K562 (cell line): Measurements from ENCODE around the gene YOD1.

Experiments
- ARID1B ChIP-seq: fragments of 450-650 bp; IDR thresholded peaks from 2 replicates; pipeline ENCODE4 v1.6.1; 2016; ENCODE audit warnings: antibody characterized with exemption, mild to moderate bottlenecking, inconsistent platforms
- BACH1 ChIP-seq: fragments of 200-800 bp; sonication (Bioruptor generic); IDR thresholded peaks from 2 replicates; pipeline ENCODE4 v1.6.1; 2016; ENCODE audit warnings: missing genetic modification characterization, missing compliant biosample characterization
- CREB5 ChIP-seq: fragments of 250-450 bp; sonication (Bioruptor Pico); IDR thresholded peaks from 2 replicates; pipeline ENCODE4 v1.5.0; 2020; ENCODE audit warnings: mild to moderate bottlenecking
- E2F1 ChIP-seq: sonication (generic); formaldehyde crosslinking; IDR thresholded peaks from 2 replicates; pipeline ENCODE4 v1.8.1; 2023; ENCODE audit warnings: mild to moderate bottlenecking, missing genetic modification reagents, moderate library complexity
- EZH2 ChIP-seq: IDR thresholded peaks from 2 replicates; pipeline ENCODE4 v1.6.1; 2012; ENCODE audit warnings: low read depth, mild to moderate bottlenecking, inconsistent platforms, low read length, borderline replicate concordance
- ID3 ChIP-seq, 2 experiments: fragments of 250-450 bp in 1 of 2; fragments of 450-650 bp in 1 of 2; sonication (Bioruptor Pico) in 1 of 2; IDR thresholded peaks; 2 replicates each; pipeline versions ENCODE4 v1.6.1 to v1.8.0; 2016 to 2021; ENCODE audit warnings: mild to moderate bottlenecking in 2 of 2, moderate library complexity in 2 of 2, missing compliant biosample characterization in 1 of 2, missing genetic modification characterization in 1 of 2
- KDM1A ChIP-seq, 2 experiments: fragments of 450-650 bp; IDR thresholded peaks; 2 replicates each; pipeline ENCODE4 v1.6.1; 2016; ENCODE audit warnings: mild to moderate bottlenecking in 2 of 2
- POLR2A ChIP-seq: fragments of 450-650 bp; conservative IDR thresholded peaks from 2 replicates; pipeline ENCODE4 v1.6.1; 2016
- RFX7 ChIP-seq: fragments of 250-450 bp; sonication (Bioruptor Pico); IDR thresholded peaks from 2 replicates; pipeline ENCODE4 v1.5.1; 2021; ENCODE audit warnings: mild to moderate bottlenecking
- SAFB ChIP-seq: fragments of 200-400 bp; formaldehyde crosslinking; IDR thresholded peaks from 2 replicates; pipeline ENCODE4 v1.6.1; 2017; ENCODE audit warnings: low read depth, low read length, borderline replicate concordance
- SIN3A ChIP-seq, 2 experiments: fragments of 150-350 bp in 1 of 2; IDR thresholded peaks; 2 replicates each; pipeline ENCODE4 v1.6.1; 2011 to 2016; ENCODE audit warnings: borderline replicate concordance in 2 of 2, low read depth in 2 of 2, low read length in 2 of 2, mild to moderate bottlenecking in 2 of 2, moderate library complexity in 2 of 2; ENCODE audit not compliant: control insufficient read depth in 1 of 2
- ZNF79 ChIP-seq: fragments of 250-450 bp; sonication (Bioruptor Pico); IDR thresholded peaks from 2 replicates; pipeline ENCODE4 v1.4.0; 2020; ENCODE audit warnings: low read depth, mild to moderate bottlenecking, moderate library complexity
- TF ChIP-seq, protein P1 (sequence below), 3 experiments: IDR thresholded peaks in 2 of 3; conservative IDR thresholded peaks in 1 of 3; 2 replicates each; pipeline ENCODE4 v1.5.1; 2011 to 2012; ENCODE audit warnings: low read length in 3 of 3, mild to moderate bottlenecking in 3 of 3, control low read depth in 2 of 3, improper control_type of control experiment in 1 of 3, inconsistent platforms in 1 of 3, low read depth in 1 of 3, mixed read lengths in 1 of 3, moderate library complexity in 1 of 3; ENCODE audit not compliant: insufficient read depth in 2 of 3
- TF ChIP-seq, protein P2 (sequence below): fragments of 450-650 bp; IDR thresholded peaks from 2 replicates; pipeline ENCODE4 v1.6.1; 2018; ENCODE audit warnings: mild to moderate bottlenecking, low read depth; ENCODE audit not compliant: partially characterized antibody

GRCh38 chr1:207000651-207001291 lies 50.2 kb downstream of the YOD1 start:
- TF ChIP-seq, protein P1, sequence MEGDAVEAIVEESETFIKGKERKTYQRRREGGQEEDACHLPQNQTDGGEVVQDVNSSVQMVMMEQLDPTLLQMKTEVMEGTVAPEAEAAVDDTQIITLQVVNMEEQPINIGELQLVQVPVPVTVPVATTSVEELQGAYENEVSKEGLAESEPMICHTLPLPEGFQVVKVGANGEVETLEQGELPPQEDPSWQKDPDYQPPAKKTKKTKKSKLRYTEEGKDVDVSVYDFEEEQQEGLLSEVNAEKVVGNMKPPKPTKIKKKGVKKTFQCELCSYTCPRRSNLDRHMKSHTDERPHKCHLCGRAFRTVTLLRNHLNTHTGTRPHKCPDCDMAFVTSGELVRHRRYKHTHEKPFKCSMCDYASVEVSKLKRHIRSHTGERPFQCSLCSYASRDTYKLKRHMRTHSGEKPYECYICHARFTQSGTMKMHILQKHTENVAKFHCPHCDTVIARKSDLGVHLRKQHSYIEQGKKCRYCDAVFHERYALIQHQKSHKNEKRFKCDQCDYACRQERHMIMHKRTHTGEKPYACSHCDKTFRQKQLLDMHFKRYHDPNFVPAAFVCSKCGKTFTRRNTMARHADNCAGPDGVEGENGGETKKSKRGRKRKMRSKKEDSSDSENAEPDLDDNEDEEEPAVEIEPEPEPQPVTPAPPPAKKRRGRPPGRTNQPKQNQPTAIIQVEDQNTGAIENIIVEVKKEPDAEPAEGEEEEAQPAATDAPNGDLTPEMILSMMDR (IDR thresholded peaks at IDR 0.05 in 2 of 3, conservative IDR thresholded peaks at IDR 0.05 in 1 of 3; ENCODE audit: insufficient read depth in 2 of 3, low read depth in 1 of 3, low read length in 3 of 3) = no peak
- TF ChIP-seq KDM1A (IDR thresholded peaks at IDR 0.05) = no peak
- no peak for TF ChIP-seq ID3 (CRISPR knock-in tag; IDR thresholded peaks at IDR 0.05)
- TF ChIP-seq ID3 (tag; IDR thresholded peaks at IDR 0.05) = no peak
- no peak for TF ChIP-seq RFX7 (CRISPR knock-in tag)
- TF ChIP-seq ZNF79 (CRISPR knock-in tag) = no peak
- no peak for TF ChIP-seq E2F1 (CRISPR knock-in tag)
- TF ChIP-seq EZH2 = no peak
- TF ChIP-seq POLR2A = no peak
- TF ChIP-seq SIN3A (IDR thresholded peaks at IDR 0.05; ENCODE audit: borderline replicate concordance in 2 of 2, control insufficient read depth in 1 of 2, low read depth in 2 of 2, low read length in 2 of 2) = no peak
- no peak for TF ChIP-seq SAFB
- no peak for TF ChIP-seq ARID1B
- TF ChIP-seq CREB5 (CRISPR knock-in tag) = no peak
- TF ChIP-seq, protein P2, sequence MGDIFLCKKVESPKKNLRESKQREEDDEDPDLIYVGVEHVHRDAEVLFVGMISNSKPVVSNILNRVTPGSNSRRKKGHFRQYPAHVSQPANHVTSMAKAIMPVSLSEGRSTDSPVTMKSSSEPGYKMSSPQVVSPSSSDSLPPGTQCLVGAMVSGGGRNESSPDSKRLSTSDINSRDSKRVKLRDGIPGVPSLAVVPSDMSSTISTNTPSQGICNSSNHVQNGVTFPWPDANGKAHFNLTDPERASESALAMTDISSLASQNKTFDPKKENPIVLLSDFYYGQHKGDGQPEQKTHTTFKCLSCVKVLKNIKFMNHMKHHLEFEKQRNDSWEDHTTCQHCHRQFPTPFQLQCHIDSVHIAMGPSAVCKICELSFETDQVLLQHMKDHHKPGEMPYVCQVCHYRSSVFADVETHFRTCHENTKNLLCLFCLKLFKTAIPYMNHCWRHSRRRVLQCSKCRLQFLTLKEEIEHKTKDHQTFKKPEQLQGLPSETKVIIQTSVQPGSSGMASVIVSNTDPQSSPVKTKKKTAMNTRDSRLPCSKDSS = no peak
- no peak for TF ChIP-seq BACH1 (tag)
